CD14-positive monocyte (primary cell): Measurements from ENCODE around the gene ARL15. TPM values are rescaled to one million over a fixed set of nuclear protein-coding genes. Genes with fewer than 3 reads are reported as not detected.

ENCODE experiments used
- DNase-seq, 3 donors: peaks; one replicate each; pipeline ENCODE4 v3.0.0-alpha.2; 2011 to 2022
- H2AFZ ChIP-seq: 2 replicates; pipeline ENCODE4 v1.6.0; 2012; ENCODE audit warnings: mild to moderate bottlenecking, low read depth, low read length, inconsistent platforms; ENCODE audit not compliant: insufficient read depth, poor library complexity, severe bottlenecking
- H3K27ac ChIP-seq, 2 donors: 1 replicate in 1 of 2; 2 replicates in 1 of 2; pipeline ENCODE4 v1.5.1; 2012 to 2013; ENCODE audit warnings: low read length in 2 of 2, control low read depth in 1 of 2, inconsistent platforms in 1 of 2, low read depth in 1 of 2, mild to moderate bottlenecking in 1 of 2
- H3K27me3 ChIP-seq, 2 donors: one replicate each; pipeline versions ENCODE4 v1.6.0 to v1.6.1; 2011 to 2013; ENCODE audit warnings: low read length in 2 of 2; ENCODE audit not compliant: control insufficient read depth in 2 of 2, insufficient read depth in 2 of 2
- H3K36me3 ChIP-seq, 2 donors: replicated peaks in 1 of 2; 1 replicate in 1 of 2; 2 replicates in 1 of 2; pipeline versions ENCODE4 v1.5.1 to v1.6.1; 2012 to 2013; ENCODE audit warnings: low read length in 2 of 2, control low read depth in 1 of 2, inconsistent platforms in 1 of 2, mild to moderate bottlenecking in 1 of 2; ENCODE audit not compliant: insufficient read depth in 2 of 2, control insufficient read depth in 1 of 2
- H3K4me1 ChIP-seq, 2 donors: 1 replicate in 1 of 2; 2 replicates in 1 of 2; pipeline versions ENCODE4 v1.5.1 to v1.6.1; 2012 to 2013; ENCODE audit warnings: low read length in 2 of 2, control low read depth in 1 of 2, inconsistent platforms in 1 of 2, mild to moderate bottlenecking in 1 of 2, moderate library complexity in 1 of 2; ENCODE audit not compliant: insufficient read depth in 2 of 2, control insufficient read depth in 1 of 2
- H3K4me2 ChIP-seq: replicated peaks from 2 replicates; pipeline ENCODE3; 2012; ENCODE audit warnings: low read length, moderate library complexity, mild to moderate bottlenecking; ENCODE audit not compliant: poor library complexity, severe bottlenecking; ENCODE audit errors: extremely low read depth
- H3K4me3 ChIP-seq, 3 experiments: fragments of 200-600 bp in 1 of 3; sonication (generic) in 1 of 3; replicated peaks in 1 of 3; 1 replicate in 2 of 3; 2 replicates in 1 of 3; pipeline ENCODE4 v1.5.1; 2011 to 2013; ENCODE audit warnings: low read length in 3 of 3, mild to moderate bottlenecking in 3 of 3, control low read depth in 2 of 3, low read depth in 2 of 3, inconsistent platforms in 1 of 3, moderate library complexity in 1 of 3
- H3K79me2 ChIP-seq: 2 replicates; pipeline ENCODE4 v1.6.0; 2012; ENCODE audit warnings: mild to moderate bottlenecking, control low read depth, inconsistent platforms, low read length, moderate library complexity; ENCODE audit not compliant: insufficient read depth
- H3K9ac ChIP-seq: 2 replicates; pipeline ENCODE4 v1.6.0; 2017; ENCODE audit warnings: low read length, mild to moderate bottlenecking; ENCODE audit not compliant: insufficient read depth, poor library complexity, severe bottlenecking
- H3K9me3 ChIP-seq, 2 donors: replicated peaks in 1 of 2; 1 replicate in 1 of 2; 2 replicates in 1 of 2; pipeline versions ENCODE4 v1.5.1 to v1.6.1; 2012 to 2013; ENCODE audit warnings: low read length in 2 of 2, control low read depth in 1 of 2; ENCODE audit not compliant: control insufficient read depth in 1 of 2, insufficient read depth in 1 of 2
- H4K20me1 ChIP-seq: 2 replicates; pipeline ENCODE4 v1.6.0; 2012; ENCODE audit warnings: mild to moderate bottlenecking, low read length, control low read depth, moderate library complexity; ENCODE audit not compliant: insufficient read depth
- H3K27ac Mint-ChIP-seq, 7 donors: one replicate each; pipeline ENCODE4 v1.8.0; 2020; ENCODE audit warnings: mild to moderate bottlenecking in 7 of 7, mixed read lengths in 7 of 7, moderate library complexity in 6 of 7, inconsistent platforms in 2 of 7
- H3K27me3 Mint-ChIP-seq, 3 donors: one replicate each; pipeline ENCODE4 v1.8.0; 2021 to 2022; ENCODE audit warnings: low read depth in 3 of 3, mild to moderate bottlenecking in 3 of 3, mixed read lengths in 3 of 3, moderate library complexity in 3 of 3, inconsistent platforms in 1 of 3
- H3K36me3 Mint-ChIP-seq, 2 donors: one replicate each; pipeline ENCODE4 v1.8.0; 2020; ENCODE audit warnings: mixed read lengths in 2 of 2, inconsistent platforms in 1 of 2, mild to moderate bottlenecking in 1 of 2
- H3K4me1 Mint-ChIP-seq: one replicate; pipeline ENCODE4 v1.8.0; 2020; ENCODE audit warnings: mild to moderate bottlenecking, mixed read lengths
- H3K4me3 Mint-ChIP-seq, 2 donors: one replicate each; pipeline ENCODE4 v1.8.0; 2020; ENCODE audit warnings: mild to moderate bottlenecking in 2 of 2, mixed read lengths in 2 of 2, moderate library complexity in 1 of 2
- H3K9me3 Mint-ChIP-seq, 7 donors: one replicate each; pipeline ENCODE4 v1.8.0; 2020 to 2022; ENCODE audit warnings: mixed read lengths in 7 of 7, mild to moderate bottlenecking in 6 of 7, moderate library complexity in 6 of 7, inconsistent platforms in 2 of 7
- CTCF ChIP-seq: fragments of 200-600 bp; IDR thresholded peaks from one replicate; pipeline ENCODE4 v1.8.0; 2022; ENCODE audit warnings: antibody characterized with exemption, mild to moderate bottlenecking
- WGBS: methylation state at CpG from one replicate; pipeline ENCODE4 v1.1.5; 2013; ENCODE audit warnings: missing lambda C conversion rate; ENCODE audit not compliant: insufficient coverage; 5-methylcytosine and 5-hydroxymethylcytosine counted together
- intact Hi-C, 2 donors: fragments of 100-400 bp; cut with micrococcal nuclease; formaldehyde crosslinking; loops; one replicate each; pipeline versions ENCODE4 v1.15.0 to v1.15.1; 2023
- polyA plus RNA-seq, 3 donors: library from polyadenylated mRNA; depleted of rRNA in 1 of 3; unstranded in 2 of 3; stranded (reverse) in 1 of 3; fragments of 300-500 nt in 2 of 3; fragments of >200 nt in 1 of 3; fragmentation: Illumina TruSeq in 2 of 3; gene quantifications; 1 replicate in 2 of 3; 2 replicates in 1 of 3; pipeline ENCODE4 v1.2.3, GENCODE V29; 2012 to 2021

The ARL15 gene
- polyA plus RNA-seq, 3 donors: 10.5 to 27.6 (median 18.0) TPM

- H3K36me3 ChIP-seq: no peaks in the 10 kb centered on the region
- H3K4me2 ChIP-seq: no peak overlapping the region
- Mint-ChIP-seq H3K36me3 (peaks cover 9 to 12% of the 10 kb centered on the region in 2 donors), H3K4me3 (no peak overlapping the region), H3K27ac (no peak overlapping the region), H3K4me1 (peaks cover 5% of the 10 kb centered on the region), H3K27me3 (no peaks in the 10 kb centered on the region), H3K9me3 (no peaks in the 10 kb centered on the region)
- H3K9ac ChIP-seq: no peak overlapping the region
- no peaks in the 10 kb centered on the region for H3K4me1 ChIP-seq
- H4K20me1 ChIP-seq: no peaks in the 10 kb centered on the region
- DNase-seq: no peak
- no peaks in the 10 kb centered on the region for H3K79me2 ChIP-seq
- H3K4me3 ChIP-seq: no peak overlapping the region
- H3K27ac ChIP-seq: no peak overlapping the region
- no peaks in the 10 kb centered on the region for H3K9me3 ChIP-seq
- H2AFZ ChIP-seq: no peak overlapping the region
- intact Hi-C loops: no loop called here
- H3K27me3 ChIP-seq: no peaks in the 10 kb centered on the region
- no peak for TF ChIP-seq CTCF
Measured at GRCh38 chr5:53882676-53883031, 427.7 kb downstream of the ARL15 start.

GRCh38 chr5:53882006-53882675, 428.2 kb downstream of the ARL15 start:
- Histone ChIP-seq H3K9ac (no peak overlapping the region), H3K79me2 (no peaks in the 10 kb centered on the region), H3K27ac (no peak overlapping the region), H3K9me3 (no peaks in the 10 kb centered on the region), H3K27me3 (no peaks in the 10 kb centered on the region), H3K36me3 (no peaks in the 10 kb centered on the region), H2AFZ (no peak overlapping the region), H3K4me2 (no peak overlapping the region), H3K4me1 (no peaks in the 10 kb centered on the region), H4K20me1 (no peaks in the 10 kb centered on the region), H3K4me3 (no peak overlapping the region)
- intact Hi-C loops: no loop called here
- DNase-seq: no peak
- Mint-ChIP-seq H3K4me3 (no peak overlapping the region), H3K9me3 (no peaks in the 10 kb centered on the region), H3K27me3 (no peaks in the 10 kb centered on the region), H3K36me3 (peaks cover 9 to 12% of the 10 kb centered on the region in 2 donors), H3K27ac (peak overlapping the region in 2 of 7 donors; percentile 64 to 70), H3K4me1 (peaks cover 5% of the 10 kb centered on the region)
- WGBS: no CpG with 5 or more reads among the region's 1 CpG
- TF ChIP-seq CTCF: no peak
